ENCODE results near the gene CLTA. TPM values are rescaled to one million over a fixed set of nuclear protein-coding genes. Genes with fewer than 3 reads are reported as not detected.
A peak's percentile ranks its signal among the peaks of the same experiment; 100 is the strongest.

The CLTA gene
- total and polyA plus RNA-seq, 11 donors, result 40.8 to 139 (median 61.8) TPM

DNA sequence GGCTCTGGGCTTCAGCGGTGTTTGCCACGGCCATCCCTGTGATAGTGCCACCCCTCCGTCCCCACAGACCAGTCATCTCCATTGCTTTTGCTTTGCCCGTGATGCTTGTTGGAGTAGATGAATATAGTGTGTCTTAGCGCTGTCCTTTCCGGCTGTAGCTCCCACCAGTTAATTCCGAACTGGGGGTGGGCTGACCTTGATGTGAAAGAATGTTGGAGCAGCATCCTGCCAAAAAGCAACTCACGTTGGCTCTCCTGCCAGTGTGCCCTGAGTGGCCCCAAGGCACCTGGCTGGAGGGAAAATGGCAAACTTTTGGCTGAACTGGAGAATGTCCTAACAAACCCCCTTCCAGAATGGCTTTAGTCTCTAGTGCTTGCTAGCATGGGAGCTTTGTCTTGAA lies 20.0 kb downstream of the CLTA start:
- no peak for TF ChIP-seq POLR2A (IDR thresholded peaks at IDR 0.05)
- TF ChIP-seq, protein P1, sequence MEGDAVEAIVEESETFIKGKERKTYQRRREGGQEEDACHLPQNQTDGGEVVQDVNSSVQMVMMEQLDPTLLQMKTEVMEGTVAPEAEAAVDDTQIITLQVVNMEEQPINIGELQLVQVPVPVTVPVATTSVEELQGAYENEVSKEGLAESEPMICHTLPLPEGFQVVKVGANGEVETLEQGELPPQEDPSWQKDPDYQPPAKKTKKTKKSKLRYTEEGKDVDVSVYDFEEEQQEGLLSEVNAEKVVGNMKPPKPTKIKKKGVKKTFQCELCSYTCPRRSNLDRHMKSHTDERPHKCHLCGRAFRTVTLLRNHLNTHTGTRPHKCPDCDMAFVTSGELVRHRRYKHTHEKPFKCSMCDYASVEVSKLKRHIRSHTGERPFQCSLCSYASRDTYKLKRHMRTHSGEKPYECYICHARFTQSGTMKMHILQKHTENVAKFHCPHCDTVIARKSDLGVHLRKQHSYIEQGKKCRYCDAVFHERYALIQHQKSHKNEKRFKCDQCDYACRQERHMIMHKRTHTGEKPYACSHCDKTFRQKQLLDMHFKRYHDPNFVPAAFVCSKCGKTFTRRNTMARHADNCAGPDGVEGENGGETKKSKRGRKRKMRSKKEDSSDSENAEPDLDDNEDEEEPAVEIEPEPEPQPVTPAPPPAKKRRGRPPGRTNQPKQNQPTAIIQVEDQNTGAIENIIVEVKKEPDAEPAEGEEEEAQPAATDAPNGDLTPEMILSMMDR (IDR thresholded peaks at IDR 0.05), result no peak
- Histone ChIP-seq H3K27me3 (no peaks in the 10 kb centered on the region), H3K4me3 (no peak overlapping the region), H3K36me3 (peaks cover 0 to 99% (median 68%) of the 10 kb centered on the region in 9 donors), H3K4me1 (peaks cover 0 to 98% (median 86%) of the 10 kb centered on the region in 12 donors), H3K9me3 (no peaks in the 10 kb centered on the region), H3K27ac (peak overlapping the region in 8 of 12 donors; percentile 25 to 69 (median 58))
- WGBS, 4 donors, result 54 to 60% (median 58%) methylated on average over 8 of the region's 8 CpGs
- DNase-seq (no peak), ATAC-seq (no peak)
- intact Hi-C loops (cut with DNase I), result loop anchor here in 1 of 10 donors (5.0 kb wide), 1 partner anchor 47 kb away; the partner anchor contains the start of gene GNE

DNA sequence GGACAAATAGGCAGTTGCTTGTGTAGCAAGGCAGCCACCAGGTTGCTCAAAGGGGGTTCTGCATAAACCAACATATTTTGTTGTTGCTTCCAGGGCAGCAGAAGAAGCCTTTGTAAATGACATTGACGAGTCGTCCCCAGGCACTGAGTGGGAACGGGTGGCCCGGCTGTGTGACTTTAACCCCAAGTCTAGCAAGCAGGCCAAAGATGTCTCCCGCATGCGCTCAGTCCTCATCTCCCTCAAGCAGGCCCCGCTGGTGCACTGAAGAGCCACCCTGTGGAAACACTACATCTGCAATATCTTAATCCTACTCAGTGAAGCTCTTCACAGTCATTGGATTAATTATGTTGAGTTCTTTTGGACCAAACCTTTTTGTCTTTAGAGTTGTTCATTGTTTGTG lies 20.8 kb downstream of the CLTA start:
- Histone ChIP-seq H3K4me3 (no peak overlapping the region), H3K36me3 (peaks cover 0 to 95% (median 64%) of the 10 kb centered on the region in 9 donors), H3K4me1 (peaks cover 0 to 95% (median 86%) of the 10 kb centered on the region in 12 donors), H3K27ac (peak overlapping the region in 10 of 12 donors; percentile 25 to 69 (median 58)), H3K9me3 (no peaks in the 10 kb centered on the region), H3K27me3 (no peaks in the 10 kb centered on the region)
- no peak for DNase-seq
- WGBS, 4 donors, result 48 to 64% (median 60%) methylated on average over 7 of the region's 7 CpGs
- intact Hi-C loops (cut with DNase I), result loop anchor here in 1 of 10 donors (5.0 kb wide), 1 partner anchor 46 kb away; the partner anchor contains the start of gene GNE
- peak in 2 of 4 donors; percentile 7 to 15 for ATAC-seq
- TF ChIP-seq, protein P1 (IDR thresholded peaks at IDR 0.05), result no peak
- no peak for TF ChIP-seq POLR2A (IDR thresholded peaks at IDR 0.05)

DNA sequence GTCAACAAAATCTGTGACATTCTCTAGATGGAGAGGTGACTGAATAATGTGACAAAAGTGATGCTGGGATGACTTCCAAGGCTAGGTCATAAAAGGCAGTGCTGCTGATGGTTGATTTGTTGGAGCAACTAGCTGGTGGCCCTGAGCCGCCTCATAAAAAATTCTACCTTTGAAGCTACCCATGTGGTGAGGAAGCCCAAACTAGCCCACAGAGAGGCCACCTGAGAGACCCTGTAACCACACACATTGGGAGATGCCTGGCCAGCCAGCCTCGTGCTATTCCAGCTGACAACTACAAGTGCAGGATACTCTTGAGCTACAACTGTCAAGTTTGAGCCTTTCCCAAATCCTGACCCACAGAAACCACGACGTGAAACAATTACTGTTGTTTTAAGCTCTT lies 22.7 kb downstream of the CLTA start:
- Histone ChIP-seq H3K27ac (peak overlapping the region in 9 of 12 donors; percentile 1 to 64 (median 43)), H3K4me3 (no peak overlapping the region), H3K36me3 (peaks cover 0 to 95% (median 65%) of the 10 kb centered on the region in 9 donors), H3K27me3 (no peaks in the 10 kb centered on the region), H3K9me3 (no peaks in the 10 kb centered on the region), H3K4me1 (peaks cover 2 to 83% (median 69%) of the 10 kb centered on the region in 12 donors)
- no peak for DNase-seq
- WGBS, 4 donors, result 81 to 91% (median 86%) methylated on average over 3 to 4 of the region's 4 CpGs
- ATAC-seq, result no peak
- intact Hi-C loops (cut with DNase I), result loop anchor here in 1 of 10 donors (5.0 kb wide), 1 partner anchor 44 kb away; the partner anchor contains the start of gene GNE
- TF ChIP-seq POLR2A (IDR thresholded peaks at IDR 0.05), result no peak
- TF ChIP-seq, protein P1 (IDR thresholded peaks at IDR 0.05), result no peak

DNA sequence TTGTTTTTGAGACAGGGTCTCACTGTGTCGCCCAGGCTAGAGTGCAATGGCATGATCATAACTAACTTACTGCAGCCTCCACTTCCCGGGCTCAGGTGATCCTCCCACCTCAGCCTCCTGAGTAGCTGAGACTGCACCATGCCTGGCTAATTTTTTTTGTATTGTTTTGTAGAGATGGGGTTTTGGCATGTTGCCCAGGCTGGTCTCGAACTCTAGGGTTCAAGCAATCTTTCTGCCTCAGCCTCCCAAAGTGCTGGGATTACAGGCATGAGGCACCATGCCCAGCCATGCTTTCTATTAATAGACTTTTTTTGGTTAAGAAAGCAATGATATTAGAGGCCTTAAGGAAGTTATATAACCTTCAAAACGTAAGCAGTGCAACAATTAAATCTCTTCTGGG lies 23.3 kb downstream of the CLTA start:
- H3K9me3 ChIP-seq, result no peaks in the 10 kb centered on the region
- ATAC-seq, result no peak
- H3K4me1 ChIP-seq, result peaks cover 2 to 77% (median 63%) of the 10 kb centered on the region in 12 donors
- peak overlapping the region in 10 of 12 donors; percentile 23 to 64 (median 42) for H3K27ac ChIP-seq
- TF ChIP-seq, protein P1 (IDR thresholded peaks at IDR 0.05), result no peak
- no peak for TF ChIP-seq POLR2A (IDR thresholded peaks at IDR 0.05)
- H3K27me3 ChIP-seq, result no peaks in the 10 kb centered on the region
- H3K36me3 ChIP-seq, result peaks cover 0 to 95% (median 65%) of the 10 kb centered on the region in 9 donors
- intact Hi-C loops (cut with DNase I), result loop anchor here in 1 of 10 donors (5.0 kb wide), 1 partner anchor 43 kb away; the partner anchor contains the start of gene GNE
- no peak for DNase-seq
- H3K4me3 ChIP-seq, result no peak overlapping the region
- WGBS, 4 donors, result 50 to 60% (median 58%) methylated on average over 4 of the region's 4 CpGs

Data from heart left ventricle (tissue), 16 donors.